ENCODE results near the gene PPDPF.
"Not testable (repeated sequence)": the region's sequence is repeated elsewhere in the genome, so short reads cannot be mapped to it uniquely, and the experiment has no call there.

Gene PPDPF, protein sequence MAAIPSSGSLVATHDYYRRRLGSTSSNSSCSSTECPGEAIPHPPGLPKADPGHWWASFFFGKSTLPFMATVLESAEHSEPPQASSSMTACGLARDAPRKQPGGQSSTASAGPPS

DNA sequence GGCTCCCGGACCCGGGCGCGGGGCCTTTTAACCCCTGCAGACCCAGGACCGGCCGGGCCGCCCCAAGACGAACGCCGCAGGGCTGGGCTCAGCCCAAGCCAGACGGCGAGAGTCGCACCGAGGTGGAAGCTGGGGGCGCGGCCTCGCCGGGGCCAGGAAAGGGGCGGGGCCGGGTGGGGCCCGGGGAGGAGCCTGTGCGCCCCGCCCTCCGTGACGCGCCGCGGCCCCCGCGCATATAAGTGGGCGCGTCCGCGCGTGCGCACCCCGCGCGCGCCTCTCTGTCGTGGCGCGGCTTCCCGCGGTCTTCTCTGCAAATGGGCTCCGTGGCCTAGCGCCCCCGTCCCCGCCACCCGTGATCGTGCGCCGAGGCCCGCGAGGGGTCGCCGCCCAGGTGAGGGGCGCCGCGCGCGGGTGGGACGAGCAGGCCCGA lies at the start of gene PPDPF:
Gene PPDPF (plus strand): TSS at position 262 of the 430 bp plus-strand sequence. CDS start 544 bp downstream, outside the sequence.
- DNase-seq (ENCODE audit: low read depth): no peak

DNA sequence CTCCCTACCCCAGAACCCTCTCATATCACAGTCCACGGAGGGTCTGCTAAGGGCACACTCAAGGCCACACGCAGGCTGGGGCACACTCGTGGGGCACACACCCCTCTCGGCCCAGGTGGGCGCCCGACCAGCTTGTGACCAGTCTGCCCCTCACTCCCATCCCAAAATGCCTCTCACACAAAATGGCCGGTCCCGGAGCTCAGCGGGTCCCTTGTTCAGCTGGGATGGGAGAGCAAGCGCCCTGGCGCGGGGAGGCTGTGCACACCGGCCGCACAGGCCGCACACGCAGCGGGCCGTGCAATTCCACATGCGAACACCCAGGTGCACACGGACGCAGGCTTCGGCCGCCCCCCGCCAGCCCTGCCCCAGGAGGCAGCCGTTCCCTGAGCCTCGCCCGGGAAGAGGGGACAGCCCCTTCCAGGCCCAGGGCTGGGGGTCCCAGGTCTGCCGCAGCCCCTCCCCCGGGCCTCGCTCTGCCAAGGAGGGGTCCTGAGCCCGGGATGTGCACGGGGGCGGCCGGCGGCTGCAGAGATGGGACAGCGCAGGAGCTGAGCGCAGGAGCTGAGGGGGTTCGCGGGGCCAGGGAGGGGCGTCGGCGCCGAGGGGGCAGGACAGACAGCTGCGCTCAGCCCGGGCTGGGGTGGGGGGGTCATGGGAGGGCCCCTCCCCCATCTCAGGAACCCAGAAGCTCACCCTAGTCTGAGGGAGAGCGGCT lies 49.4 kb upstream of the PPDPF start:
- no peak for DNase-seq (ENCODE audit: low read depth)

DNA sequence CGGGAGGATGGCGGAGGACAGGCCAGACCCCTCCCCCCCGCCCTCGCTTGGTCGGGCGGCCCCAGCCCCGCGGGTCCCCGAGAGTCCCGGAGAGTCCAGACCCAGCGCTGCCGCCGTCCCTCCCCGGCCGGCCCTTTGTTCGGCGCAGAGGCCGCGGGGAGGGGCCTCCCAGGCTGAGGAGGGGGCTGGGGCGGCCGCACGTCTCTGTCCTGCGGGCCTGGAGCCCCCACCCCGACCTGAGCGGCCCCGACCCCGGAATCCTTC lies 48.9 kb upstream of the PPDPF start:
- no peak for DNase-seq (ENCODE audit: low read depth)

DNA sequence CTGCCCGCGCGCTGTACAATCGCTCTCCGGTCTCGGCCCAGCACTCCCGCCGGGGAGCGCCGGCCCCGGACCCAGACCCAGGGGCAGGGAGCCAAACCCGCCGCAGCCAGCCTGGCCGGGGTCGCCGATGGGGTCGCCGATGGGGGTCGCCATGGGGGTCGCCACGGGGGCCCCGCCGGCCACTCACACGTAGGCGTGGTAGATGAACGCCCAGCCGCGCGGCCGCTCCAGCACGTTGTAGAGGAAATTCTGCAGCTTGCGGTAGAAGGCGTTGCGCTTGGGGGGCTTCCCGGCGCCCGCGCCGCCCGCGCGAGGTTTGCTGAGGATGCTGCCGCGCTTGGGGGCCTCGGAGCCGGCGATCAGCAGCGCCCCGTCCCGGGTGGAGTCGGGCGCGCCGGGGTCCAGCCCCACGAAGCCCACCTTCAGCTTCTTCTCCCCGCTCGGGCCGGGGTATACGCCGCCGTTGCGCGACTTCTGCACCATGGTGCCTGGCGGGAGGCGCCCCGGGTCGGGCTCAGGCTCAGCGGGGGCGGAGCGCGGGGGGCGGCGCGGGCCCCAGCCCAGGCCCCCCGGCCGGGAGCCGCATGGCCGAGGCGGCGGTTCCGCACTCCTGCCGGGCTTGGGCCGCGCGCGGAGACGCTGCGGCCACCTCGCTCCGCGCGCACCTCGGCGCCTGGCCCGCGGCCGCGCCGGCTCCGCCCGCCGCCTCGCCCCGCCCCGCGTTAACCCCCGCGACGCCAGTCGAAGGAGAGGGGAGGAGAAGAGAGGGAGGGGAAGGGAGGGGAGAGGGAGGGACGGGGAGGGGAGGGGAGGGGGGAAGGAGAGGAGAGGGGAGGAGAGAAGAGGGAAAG lies 48.4 kb upstream of the PPDPF start, which contains the start of gene KCNQ2:
Gene KCNQ2 (minus strand): TSS at position 675 of the 851 bp plus-strand sequence. CDS start 192 bp downstream, at position 483.
- DNase-seq (ENCODE audit: low read depth): no peak

- DNase-seq (ENCODE audit: low read depth): no peak
These were observed 47.6 kb upstream of the PPDPF start for GRCh38 chr20:63472862-63473390.

GRCh38 chr20:63473555-63474449 lies 46.8 kb upstream of the PPDPF start:
- no peak for DNase-seq (ENCODE audit: low read depth)

- no peak for DNase-seq (ENCODE audit: low read depth)
These were observed 45.4 kb upstream of the PPDPF start for GRCh38 chr20:63475209-63475608.

DNA sequence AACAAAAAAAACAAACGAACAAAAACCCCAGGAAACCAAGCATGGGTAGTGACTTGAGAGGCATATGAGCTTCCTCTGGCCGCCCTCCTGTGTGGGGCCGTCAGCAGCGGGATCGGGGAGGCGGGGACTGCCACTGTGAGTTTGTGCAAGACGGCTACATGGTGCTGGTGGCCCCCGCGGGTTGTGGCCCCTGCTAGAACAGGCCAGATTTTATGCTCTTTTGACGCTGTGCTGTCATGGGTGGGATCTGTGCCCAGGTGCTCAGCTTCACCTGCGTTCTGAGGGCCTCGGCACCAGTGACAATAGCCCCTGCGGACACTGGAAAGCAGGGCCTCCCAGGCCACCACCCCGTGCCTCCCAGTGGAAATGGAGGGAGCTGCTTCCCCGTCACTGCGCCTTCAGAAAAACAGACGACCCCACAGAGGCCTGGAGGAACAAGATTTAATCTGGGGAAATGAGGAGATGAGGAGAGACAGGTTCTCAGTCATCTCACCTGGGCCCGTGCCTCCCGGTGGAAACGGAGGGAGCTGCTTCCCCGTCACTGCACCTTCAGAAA lies 43.4 kb upstream of the PPDPF start:
- no peak for DNase-seq (ENCODE audit: low read depth)

DNA sequence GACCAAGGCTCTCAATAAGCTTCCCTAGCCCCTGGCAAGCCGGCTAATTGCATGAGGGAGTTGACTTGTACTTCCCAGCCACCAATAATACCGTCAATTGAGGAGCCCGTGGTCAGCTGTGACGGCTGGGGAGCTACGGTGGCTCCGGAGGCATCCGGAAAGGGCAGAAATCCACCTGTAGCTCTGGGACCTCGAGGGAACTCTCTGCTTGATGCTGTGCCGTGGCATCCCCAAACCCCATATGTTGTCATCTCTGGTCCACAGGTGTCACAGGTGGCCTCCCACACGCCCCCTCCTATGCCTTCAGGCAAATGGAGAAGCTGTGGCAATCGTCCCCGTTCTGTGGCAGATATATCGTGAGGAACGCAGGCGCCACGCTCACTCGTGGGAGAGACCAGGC lies 42.6 kb upstream of the PPDPF start:
- DNase-seq (ENCODE audit: low read depth): no peak

DNA sequence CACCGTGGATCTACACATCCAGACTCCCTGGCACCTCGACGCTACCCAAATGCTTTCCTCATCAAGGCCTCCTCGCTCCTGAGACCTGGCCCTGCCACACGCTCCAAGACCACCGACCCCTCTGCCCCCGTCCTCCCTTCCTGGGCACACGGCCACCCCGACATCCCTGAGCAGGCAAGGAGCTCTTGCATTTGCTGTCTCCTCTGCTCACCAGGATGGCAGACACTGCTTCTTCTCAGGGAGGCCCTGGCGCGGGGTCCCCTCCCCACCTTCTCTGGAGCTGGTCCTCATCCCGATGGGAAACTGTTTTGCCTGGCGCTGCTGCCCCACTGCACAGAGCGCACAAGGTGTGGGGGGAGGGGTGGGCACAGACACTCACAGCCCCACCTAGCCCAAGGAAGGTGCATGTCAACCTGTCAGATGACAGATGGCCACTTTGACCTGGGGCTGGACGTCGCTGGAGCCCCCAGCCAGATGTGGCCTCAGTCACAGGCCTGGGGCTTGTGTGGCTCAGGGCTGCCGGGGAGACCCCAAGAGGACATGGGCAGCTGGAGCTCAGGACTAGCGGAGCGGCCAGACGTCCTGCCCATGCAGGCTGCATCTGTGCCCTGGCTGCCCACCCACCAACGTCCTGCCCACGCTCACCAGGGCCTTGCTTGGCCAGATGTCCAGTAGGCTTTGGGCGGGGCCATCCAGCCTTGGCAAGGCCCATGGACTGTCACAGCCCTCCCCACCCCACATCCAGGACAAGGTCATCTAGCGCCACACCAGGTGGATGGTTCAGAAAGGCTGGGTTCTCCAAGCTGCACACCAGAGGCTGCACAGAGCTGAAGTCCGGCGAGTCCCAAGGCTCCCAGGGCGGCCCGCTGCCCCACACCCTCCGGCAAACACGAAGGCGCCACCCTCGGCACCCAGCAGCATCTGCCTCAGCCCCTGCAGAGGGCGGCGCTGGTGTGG lies 41.9 kb upstream of the PPDPF start:
- DNase-seq (ENCODE audit: low read depth): no peak

GRCh38 chr20:63479695-63480419 lies 40.7 kb upstream of the PPDPF start:
- not testable (repeated sequence) for DNase-seq (ENCODE audit: low read depth)

GRCh38 chr20:63481503-63481902 lies 39.1 kb upstream of the PPDPF start:
- no peak for DNase-seq (ENCODE audit: low read depth)

GRCh38 chr20:63482021-63482587 lies 38.5 kb upstream of the PPDPF start:
- no peak for DNase-seq (ENCODE audit: low read depth)

DNA sequence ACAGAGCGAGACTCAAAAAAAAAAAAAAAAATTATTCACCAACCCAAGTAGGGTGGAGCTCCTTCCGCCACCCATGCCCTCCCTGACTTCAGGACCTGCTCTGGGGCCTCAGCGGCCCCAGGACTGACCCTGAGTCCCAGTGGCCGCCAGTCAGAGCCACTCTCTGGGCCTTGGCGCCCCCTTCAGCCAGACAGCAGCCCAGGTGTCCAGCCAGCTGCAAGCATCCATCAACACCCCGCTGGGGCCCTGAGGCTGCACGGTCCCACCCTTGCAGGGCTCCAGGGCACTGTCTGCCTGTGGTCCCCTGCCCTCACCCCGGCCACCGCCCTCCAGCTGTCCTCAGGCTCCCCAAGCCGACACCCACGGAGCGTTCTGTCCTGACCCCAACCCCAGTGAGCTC lies 36.7 kb upstream of the PPDPF start:
- no peak for DNase-seq (ENCODE audit: low read depth)

DNA sequence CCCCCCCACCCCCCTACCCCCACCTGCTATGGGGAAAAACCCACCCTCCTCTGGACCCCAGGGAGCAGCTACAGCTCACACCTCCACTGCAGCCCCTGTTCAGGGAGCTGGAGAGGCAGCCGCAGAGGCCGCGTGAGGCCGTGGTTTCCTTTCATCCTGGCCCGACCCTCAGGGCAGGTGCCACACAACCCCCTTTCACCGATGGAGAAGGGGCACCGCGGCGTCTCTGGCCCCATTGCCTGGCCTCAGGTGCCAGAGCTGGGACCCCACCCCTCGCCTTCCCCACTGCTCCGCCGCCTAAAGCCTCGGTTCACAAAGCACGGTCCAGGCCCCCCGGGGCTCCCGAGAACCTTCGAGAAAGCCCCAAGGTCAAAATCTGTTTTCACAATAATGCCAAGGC lies 36.3 kb upstream of the PPDPF start:
- DNase-seq (ENCODE audit: low read depth): no peak

DNA sequence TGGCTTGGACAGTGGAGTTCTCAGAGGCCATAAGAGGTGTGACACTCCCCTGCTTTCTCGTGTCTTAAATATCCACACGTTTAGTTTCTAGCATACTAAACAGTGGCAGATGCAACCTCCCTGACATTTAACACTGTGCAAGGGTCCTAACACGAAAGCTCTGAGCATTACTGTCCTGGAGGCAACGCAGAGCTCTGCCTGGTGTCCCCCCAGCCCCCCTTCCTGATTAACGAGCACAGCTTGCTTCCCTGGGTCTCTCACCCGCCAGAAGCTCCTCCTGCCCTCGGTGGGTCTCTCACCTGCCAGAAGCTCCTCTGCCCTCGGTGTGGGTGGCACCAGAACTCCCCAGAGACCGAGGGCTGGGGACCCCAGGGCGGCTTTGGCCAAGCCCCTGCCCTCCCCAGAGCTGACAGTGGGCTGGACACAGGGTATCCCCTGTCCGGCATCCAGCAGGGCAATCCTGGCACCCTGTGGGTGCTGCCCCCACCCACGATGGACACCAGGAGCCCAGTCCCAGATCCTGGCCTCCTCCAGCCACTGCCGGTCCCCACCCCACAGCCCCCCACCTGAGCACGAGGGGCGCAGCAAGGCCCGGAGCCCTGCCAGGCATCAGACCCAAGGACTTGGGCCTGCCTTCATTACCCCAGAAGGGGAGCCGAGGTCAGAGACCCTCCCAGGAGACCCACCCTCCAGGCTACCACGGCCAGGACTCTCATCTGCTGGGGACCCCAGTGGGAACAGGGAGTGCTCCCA lies 35.7 kb upstream of the PPDPF start:
- DNase-seq (ENCODE audit: low read depth): no peak

DNA sequence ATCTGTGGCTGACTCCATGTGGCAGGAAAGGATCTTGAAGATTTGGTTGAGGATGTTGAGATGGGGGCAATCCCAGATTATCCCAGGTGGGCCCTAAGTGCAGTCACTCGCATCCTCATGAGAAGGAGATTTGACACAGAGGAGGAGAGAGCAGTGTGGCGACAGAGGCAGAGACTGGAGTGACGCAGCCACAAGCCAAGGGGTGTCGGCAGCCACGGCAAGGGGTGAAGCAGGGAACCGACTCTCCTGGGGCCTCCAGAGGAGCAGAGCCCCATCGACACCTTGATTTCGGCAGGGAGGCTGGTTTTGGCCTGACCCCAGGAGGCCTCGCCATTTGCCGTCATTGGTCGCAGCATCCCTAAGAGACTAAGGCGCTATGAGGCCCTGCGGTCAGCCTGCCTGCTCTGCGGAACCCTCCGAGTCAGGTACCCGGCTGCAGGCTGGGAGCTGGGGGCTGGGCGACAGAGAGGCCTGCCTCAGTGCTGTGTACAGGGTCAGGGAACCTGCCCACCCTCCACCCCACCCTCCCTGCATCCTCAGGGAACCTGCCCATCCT lies 34.2 kb upstream of the PPDPF start:
- no peak for DNase-seq (ENCODE audit: low read depth)

DNA sequence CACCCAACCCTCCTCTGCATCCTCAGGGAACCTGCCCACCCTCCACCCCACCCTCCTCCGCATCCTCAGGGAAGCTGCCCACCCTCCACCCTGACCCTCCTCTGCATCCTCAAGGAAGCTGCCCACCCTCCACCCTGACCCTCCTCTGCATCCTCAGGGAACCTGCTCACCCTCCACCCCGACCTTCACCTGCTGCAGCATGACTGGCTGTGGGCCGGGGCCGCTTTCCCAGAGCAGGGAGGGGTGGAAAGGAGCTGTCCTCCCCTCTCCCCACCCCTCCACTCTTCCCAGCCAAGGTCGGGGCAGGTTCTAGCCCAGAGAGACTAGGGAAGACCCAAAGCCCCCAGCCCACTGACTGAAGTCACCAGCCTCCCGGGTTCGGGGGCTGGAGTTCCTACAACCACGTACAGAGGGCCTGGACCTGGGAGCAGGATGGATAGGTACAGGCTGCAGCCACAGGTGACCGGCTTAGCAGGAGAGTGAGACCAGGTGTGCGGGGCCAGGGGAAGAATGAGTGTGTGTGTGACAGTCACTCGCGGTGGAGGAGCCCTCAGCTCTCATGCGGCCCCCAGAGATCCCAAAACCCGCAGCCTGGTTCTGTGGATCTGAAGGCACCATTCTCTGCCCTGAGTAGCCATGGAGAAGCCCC lies 33.3 kb upstream of the PPDPF start:
- no peak for DNase-seq (ENCODE audit: low read depth)
